GM19099 (cell line): ENCODE measurements around the gene PLXNA4.

Source experiments
- POLR2A ChIP-seq: IDR thresholded peaks from 3 replicates; pipeline ENCODE4 v1.6.1; 2011; ENCODE audit warnings: low read depth; ENCODE audit not compliant: insufficient read length; ENCODE audit errors: extremely low read depth

PLXNA4 gene

GRCh38 chr7:132604121-132604520 lies 27.9 kb upstream of the PLXNA4 start:
- no peak for TF ChIP-seq POLR2A

- no peak for TF ChIP-seq POLR2A
These were observed 27.1 kb upstream of the PLXNA4 start for GRCh38 chr7:132603220-132603833.

GRCh38 chr7:132601783-132602182 lies 25.5 kb upstream of the PLXNA4 start:
- TF ChIP-seq POLR2A, result no peak

- no peak for TF ChIP-seq POLR2A
These were observed 20.3 kb upstream of the PLXNA4 start for GRCh38 chr7:132596588-132596987.

- TF ChIP-seq POLR2A, result no peak
These were observed 16.7 kb upstream of the PLXNA4 start for GRCh38 chr7:132592936-132593335.

- TF ChIP-seq POLR2A, result no peak
These were observed 16.1 kb upstream of the PLXNA4 start for GRCh38 chr7:132592231-132592920.

- TF ChIP-seq POLR2A, result no peak
These were observed 13.9 kb upstream of the PLXNA4 start for GRCh38 chr7:132590162-132590561.

- TF ChIP-seq POLR2A, result no peak
These were observed 12.3 kb upstream of the PLXNA4 start for GRCh38 chr7:132588596-132588995.

GRCh38 chr7:132584796-132585494 lies 8.7 kb upstream of the PLXNA4 start:
- TF ChIP-seq POLR2A, result no peak

- TF ChIP-seq POLR2A, result no peak
These were observed 5.2 kb upstream of the PLXNA4 start for GRCh38 chr7:132581431-132581830.

- no peak for TF ChIP-seq POLR2A
These were observed 4.5 kb upstream of the PLXNA4 start for GRCh38 chr7:132580717-132581285.

- no peak for TF ChIP-seq POLR2A
These were observed 4.0 kb upstream of the PLXNA4 start for GRCh38 chr7:132580277-132580676.

GRCh38 chr7:132579260-132579899 lies 3.1 kb upstream of the PLXNA4 start:
- no peak for TF ChIP-seq POLR2A

GRCh38 chr7:132578826-132579225 lies 2.6 kb upstream of the PLXNA4 start:
- TF ChIP-seq POLR2A, result no peak

- no peak for TF ChIP-seq POLR2A
These were observed 1.7 kb upstream of the PLXNA4 start for GRCh38 chr7:132578050-132578370.

GRCh38 chr7:132577206-132578049 lies 1.2 kb upstream of the PLXNA4 start:
- no peak for TF ChIP-seq POLR2A
